GM19043 (cell line): ENCODE data around the gene AHI1.
A peak's percentile ranks its signal among the peaks of the same experiment; 100 is the strongest.

Experiments
- ATAC-seq: cut with Tn5 transposase; IDR thresholded peaks from one replicate; pipeline ENCODE4 v1.9.1; 2021; ENCODE audit warnings: low read depth; ENCODE audit not compliant: unreplicated experiment

The AHI1 gene

GRCh38 chr6:135306166-135306565, 191.4 kb downstream of the AHI1 start:
- ATAC-seq, result no peak

GRCh38 chr6:135305684-135306083, 191.9 kb downstream of the AHI1 start:
- ATAC-seq, result no peak

- ATAC-seq, result no peak
Measured at GRCh38 chr6:135304883-135305282, 192.7 kb downstream of the AHI1 start.

- no peak for ATAC-seq
Measured at GRCh38 chr6:135301304-135301703, 196.2 kb downstream of the AHI1 start.

- no peak for ATAC-seq
Measured at GRCh38 chr6:135300576-135300975, 197.0 kb downstream of the AHI1 start.

- no peak for ATAC-seq
Measured at GRCh38 chr6:135299256-135299655, 198.3 kb downstream of the AHI1 start.

- ATAC-seq, result no peak
Measured at GRCh38 chr6:135298455-135298854, 199.1 kb downstream of the AHI1 start.

- ATAC-seq, result no peak
Measured at GRCh38 chr6:135296715-135297114, 200.8 kb downstream of the AHI1 start.

- ATAC-seq, result no peak
Measured at GRCh38 chr6:135295085-135295484, 202.5 kb downstream of the AHI1 start.

- ATAC-seq, result no peak
Measured at GRCh38 chr6:135291288-135292076, 206.1 kb downstream of the AHI1 start.

GRCh38 chr6:135289816-135290215, 207.7 kb downstream of the AHI1 start:
- no peak for ATAC-seq

- ATAC-seq, result no peak
Measured at GRCh38 chr6:135286962-135287538, 210.5 kb downstream of the AHI1 start.

- no peak for ATAC-seq
Measured at GRCh38 chr6:135285165-135285564, 212.4 kb downstream of the AHI1 start.

- ATAC-seq, result no peak
Measured at GRCh38 chr6:135283926-135284325, 213.6 kb downstream of the AHI1 start.

- no peak for ATAC-seq
Measured at GRCh38 chr6:135282395-135282794, 215.1 kb downstream of the AHI1 start.

- no peak for ATAC-seq
Measured at GRCh38 chr6:135281964-135282363, 215.6 kb downstream of the AHI1 start.

GRCh38 chr6:135281227-135281626, 216.3 kb downstream of the AHI1 start:
- no peak for ATAC-seq

GRCh38 chr6:135280375-135281136, 217.0 kb downstream of the AHI1 start:
- no peak for ATAC-seq

- no peak for ATAC-seq
Measured at GRCh38 chr6:135277422-135277821, 220.1 kb downstream of the AHI1 start.

GRCh38 chr6:135274561-135275293, 222.8 kb downstream of the AHI1 start:
- ATAC-seq, result peak; percentile 79

- ATAC-seq, result no peak
Measured at GRCh38 chr6:135271626-135272025, 225.9 kb downstream of the AHI1 start.
